Left lung (tissue), 10 donors: ENCODE results near the gene CNOT8. TPM values are rescaled to one million over a fixed set of nuclear protein-coding genes. Genes with fewer than 3 reads are reported as not detected.

Source experiments
- ATAC-seq: fragments of 200-7000 bp; cut with Tn5 transposase; one replicate; pipeline ENCODE4 v1.9.1; 2020; ENCODE audit warnings: moderate library complexity
- DNase-seq, 4 donors: peaks; one replicate each; pipeline ENCODE4 v3.0.0-alpha.2; 2013 to 2020
- H3K27ac ChIP-seq, 2 donors: fragments of 200-600 bp; sonication (generic) in 1 of 2; one replicate each; pipeline versions ENCODE4 v1.5.0 to v1.8.0; 2020 to 2021
- H3K27me3 ChIP-seq, 2 donors: fragments of 200-600 bp; sonication (generic) in 1 of 2; one replicate each; pipeline versions ENCODE4 v1.5.0 to v1.8.0; 2020 to 2021
- H3K36me3 ChIP-seq, 2 donors: fragments of 200-600 bp; sonication (generic) in 1 of 2; one replicate each; pipeline versions ENCODE4 v1.5.0 to v1.8.0; 2020 to 2021
- H3K4me1 ChIP-seq, 2 donors: fragments of 200-600 bp; one replicate each; pipeline ENCODE4 v1.8.0; 2021
- H3K4me3 ChIP-seq, 2 donors: fragments of 200-600 bp; sonication (generic) in 1 of 2; one replicate each; pipeline versions ENCODE4 v1.5.0 to v1.8.0; 2020 to 2021; ENCODE audit warnings: mild to moderate bottlenecking in 1 of 2
- H3K9me3 ChIP-seq, 2 donors: fragments of 200-600 bp; sonication (generic) in 1 of 2; one replicate each; pipeline versions ENCODE4 v1.5.0 to v1.8.0; 2020 to 2021
- intact Hi-C, 2 donors: fragments of 100-400 bp; cut with DNase I; formaldehyde crosslinking; loops; one replicate each; pipeline versions ENCODE4 v1.11.2 to v1.14.2; 2022
- polyA plus RNA-seq, 6 donors: library from polyadenylated mRNA; unstranded; fragments of 120-200 nt; gene quantifications; one replicate each; pipeline ENCODE4 v1.2.1, GENCODE V29; 2013; ENCODE audit not compliant: insufficient read length in 6 of 6
- total RNA-seq, 2 donors: library from RNA; stranded (reverse); fragmentation: NEBNext Ultra II Directional; extraction: Animal tissue kit (Norgen Biotek cat#: 25700); gene quantifications; one replicate each; pipeline ENCODE4 v1.2.1, GENCODE V29; 2021
- TF ChIP-seq, protein P1 (sequence below), 2 donors: fragments of 200-600 bp; sonication (generic) in 1 of 2; IDR thresholded peaks; one replicate each; pipeline versions ENCODE4 v1.5.0 to v1.8.0; 2021; ENCODE audit warnings: antibody characterized with exemption in 2 of 2
- donor health status: DM: no; HTN: yes; CAD: no.
- donor health status: DM: no; HTN: no; CAD: no.

CNOT8 gene
- total and polyA plus RNA-seq, 8 donors, result 65.8 to 95.4 (median 85.4) TPM

DNA sequence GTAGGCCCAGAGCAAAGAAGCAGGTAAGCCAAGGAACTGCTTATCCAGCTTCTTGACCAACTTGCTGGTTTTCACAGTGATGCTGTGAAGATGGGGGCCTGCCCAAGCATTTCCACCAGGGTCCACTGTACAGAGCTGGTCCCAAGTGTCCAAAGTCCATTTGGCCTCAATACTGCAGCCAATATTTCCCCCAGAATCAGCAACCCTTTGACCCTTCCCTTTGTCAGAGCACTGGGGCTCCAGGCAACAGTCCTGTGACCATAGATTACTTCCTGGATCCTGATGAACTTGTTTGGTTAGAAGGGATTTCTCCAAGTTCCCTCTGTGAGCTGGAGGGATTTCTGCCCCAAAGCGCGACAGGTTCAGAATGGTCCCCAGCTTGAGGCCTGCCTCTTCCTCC is 34.4 kb upstream of the CNOT8 start:
- DNase-seq (no peak), ATAC-seq (no peak)
- H3K36me3 ChIP-seq, result peaks cover 0 to 56% of the 10 kb centered on the region in 2 donors

GRCh38 chr5:154829181-154829588 is 29.2 kb upstream of the CNOT8 start:
- H3K36me3 ChIP-seq, result peaks cover 0 to 16% of the 10 kb centered on the region in 2 donors
- ATAC-seq, result peak; percentile 75
- peak overlapping the region; percentile 38 to 48 for H3K27ac ChIP-seq
- intact Hi-C loops, result no loop called here
- H3K27me3 ChIP-seq, result no peaks in the 10 kb centered on the region
- TF ChIP-seq, protein P1, sequence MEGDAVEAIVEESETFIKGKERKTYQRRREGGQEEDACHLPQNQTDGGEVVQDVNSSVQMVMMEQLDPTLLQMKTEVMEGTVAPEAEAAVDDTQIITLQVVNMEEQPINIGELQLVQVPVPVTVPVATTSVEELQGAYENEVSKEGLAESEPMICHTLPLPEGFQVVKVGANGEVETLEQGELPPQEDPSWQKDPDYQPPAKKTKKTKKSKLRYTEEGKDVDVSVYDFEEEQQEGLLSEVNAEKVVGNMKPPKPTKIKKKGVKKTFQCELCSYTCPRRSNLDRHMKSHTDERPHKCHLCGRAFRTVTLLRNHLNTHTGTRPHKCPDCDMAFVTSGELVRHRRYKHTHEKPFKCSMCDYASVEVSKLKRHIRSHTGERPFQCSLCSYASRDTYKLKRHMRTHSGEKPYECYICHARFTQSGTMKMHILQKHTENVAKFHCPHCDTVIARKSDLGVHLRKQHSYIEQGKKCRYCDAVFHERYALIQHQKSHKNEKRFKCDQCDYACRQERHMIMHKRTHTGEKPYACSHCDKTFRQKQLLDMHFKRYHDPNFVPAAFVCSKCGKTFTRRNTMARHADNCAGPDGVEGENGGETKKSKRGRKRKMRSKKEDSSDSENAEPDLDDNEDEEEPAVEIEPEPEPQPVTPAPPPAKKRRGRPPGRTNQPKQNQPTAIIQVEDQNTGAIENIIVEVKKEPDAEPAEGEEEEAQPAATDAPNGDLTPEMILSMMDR (IDR thresholded peaks at IDR 0.05), result no peak
- DNase-seq, result no peak
- H3K9me3 ChIP-seq, result no peaks in the 10 kb centered on the region
- H3K4me3 ChIP-seq, result no peak overlapping the region
- H3K4me1 ChIP-seq, result peaks cover 5 to 9% of the 10 kb centered on the region in 2 donors

More for the DNA sequence above, 34.4 kb upstream of the CNOT8 start:
- H3K27me3 ChIP-seq, result no peaks in the 10 kb centered on the region
- intact Hi-C loops, result no loop called here
- TF ChIP-seq, protein P1 (IDR thresholded peaks at IDR 0.05), result no peak
- no peak overlapping the region for H3K27ac ChIP-seq
- no peak overlapping the region for H3K4me3 ChIP-seq
- H3K4me1 ChIP-seq, result no peaks in the 10 kb centered on the region
- H3K9me3 ChIP-seq, result no peaks in the 10 kb centered on the region

DNA sequence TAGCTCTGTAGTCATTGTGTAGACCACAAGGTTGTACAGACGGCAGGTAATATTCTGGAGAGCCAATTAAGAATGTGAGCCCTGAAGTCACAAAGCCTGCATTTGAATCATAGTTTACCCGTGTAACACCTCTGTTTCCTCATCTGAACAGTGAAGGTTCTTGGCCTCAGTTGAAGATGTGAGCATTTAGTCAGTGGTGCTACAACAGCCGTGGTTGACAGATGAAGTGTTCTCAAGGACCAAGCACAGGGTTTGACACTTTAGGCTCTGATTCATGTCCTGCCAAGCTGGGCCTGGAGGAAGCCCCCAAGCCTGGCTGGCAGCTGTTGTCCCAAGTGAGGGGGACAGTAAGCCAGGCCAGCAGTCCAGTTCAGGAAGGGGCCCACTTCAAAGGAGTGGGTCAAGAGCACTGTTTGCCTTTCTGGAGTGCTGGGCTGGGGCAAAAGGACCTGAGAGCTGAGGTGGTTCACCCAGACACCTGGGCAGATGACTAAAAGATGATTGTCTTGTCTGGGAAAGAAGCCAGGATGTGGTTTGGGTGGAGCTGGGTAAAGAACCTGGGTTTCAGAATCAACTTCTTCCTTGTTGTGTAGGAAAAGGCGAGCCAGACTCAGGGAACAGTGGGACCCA is 28.7 kb upstream of the CNOT8 start:
- peaks cover 9 to 11% of the 10 kb centered on the region in 2 donors for H3K4me1 ChIP-seq
- peaks cover 0 to 11% of the 10 kb centered on the region in 2 donors for H3K36me3 ChIP-seq
- no peaks in the 10 kb centered on the region for H3K9me3 ChIP-seq
- peak; percentile 79 for ATAC-seq
- DNase-seq, result peak in 1 of 4 donors; percentile 76
- no peak overlapping the region for H3K4me3 ChIP-seq
- TF ChIP-seq, protein P1 (IDR thresholded peaks at IDR 0.05), result no peak
- H3K27me3 ChIP-seq, result no peaks in the 10 kb centered on the region
- intact Hi-C loops, result no loop called here
- peak overlapping the region; percentile 38 to 48 for H3K27ac ChIP-seq

DNA sequence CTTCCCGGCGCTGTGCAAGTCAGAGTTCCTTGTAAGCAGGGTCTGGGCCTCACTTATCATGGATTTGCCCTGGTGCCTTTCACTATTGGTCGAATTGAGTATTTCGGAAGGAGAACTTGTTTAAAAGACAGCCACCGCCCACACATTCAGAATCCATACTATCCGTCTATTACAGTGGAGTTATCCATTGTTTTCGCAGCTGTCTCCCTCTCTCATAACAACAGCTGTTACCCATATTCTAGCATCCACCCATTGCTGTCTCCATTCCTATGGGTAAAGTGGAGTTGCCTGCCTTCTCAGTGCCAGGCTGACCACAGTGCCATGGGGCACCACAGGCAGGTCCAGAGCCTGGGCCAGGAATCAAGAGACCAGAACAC is 28.2 kb upstream of the CNOT8 start:
- H3K36me3 ChIP-seq, result peaks cover 0 to 7% of the 10 kb centered on the region in 2 donors
- DNase-seq (no peak), ATAC-seq (no peak)
- H3K27ac ChIP-seq, result peak overlapping the region; percentile 13 to 38
- no peak overlapping the region for H3K4me3 ChIP-seq
- no peaks in the 10 kb centered on the region for H3K9me3 ChIP-seq
- peaks cover 14 to 16% of the 10 kb centered on the region in 2 donors for H3K4me1 ChIP-seq
- no peaks in the 10 kb centered on the region for H3K27me3 ChIP-seq
- intact Hi-C loops, result no loop called here
- TF ChIP-seq, protein P1 (IDR thresholded peaks at IDR 0.05), result no peak

- DNase-seq (no peak), ATAC-seq (no peak)
- H3K9me3 ChIP-seq, result no peaks in the 10 kb centered on the region
- H3K4me1 ChIP-seq, result peaks cover 17 to 19% of the 10 kb centered on the region in 2 donors
- intact Hi-C loops, result no loop called here
- no peaks in the 10 kb centered on the region for H3K27me3 ChIP-seq
- H3K4me3 ChIP-seq, result no peak overlapping the region
- TF ChIP-seq, protein P1 (IDR thresholded peaks at IDR 0.05), result no peak
- peaks cover 0 to 7% of the 10 kb centered on the region in 2 donors for H3K36me3 ChIP-seq
- H3K27ac ChIP-seq, result peak overlapping the region in 1 of 2 donors; percentile 13
These were observed 27.8 kb upstream of the CNOT8 start for GRCh38 chr5:154830596-154830995.
